Measurements from ENCODE around the gene GPD1L. TPM values are rescaled to one million over a fixed set of nuclear protein-coding genes. Genes with fewer than 3 reads are reported as not detected.

The GPD1L gene
- total RNA-seq, 6 experiments from 2014 or later, result 2.7 to 8.3 (median 4.2) TPM

- H3K27me3 Mint-ChIP-seq (ENCODE audit: insufficient read depth), result peaks cover 7% of the 10 kb centered on the region
- no peaks in the 10 kb centered on the region for H3K36me3 Mint-ChIP-seq (ENCODE audit: low read depth)
- H3K4me3 Mint-ChIP-seq, result no peak overlapping the region
- H3K27ac Mint-ChIP-seq, result no peak overlapping the region
- H3K4me1 Mint-ChIP-seq (ENCODE audit: low read depth), result no peaks in the 10 kb centered on the region
- H3K9me3 Mint-ChIP-seq, result no peaks in the 10 kb centered on the region
- no peak for DNase-seq
- TF ChIP-seq CTCF (IDR thresholded peaks at IDR 0.05), result no peak
Measured at GRCh38 chr3:32129832-32130231, 23.4 kb downstream of the GPD1L start.

GRCh38 chr3:32132121-32132520 is 25.7 kb downstream of the GPD1L start:
- Mint-ChIP-seq H3K9me3 (no peaks in the 10 kb centered on the region), H3K36me3 (ENCODE audit: low read depth) (no peaks in the 10 kb centered on the region), H3K27me3 (ENCODE audit: insufficient read depth) (peaks cover 7% of the 10 kb centered on the region), H3K4me3 (no peak overlapping the region), H3K27ac (no peak overlapping the region), H3K4me1 (ENCODE audit: low read depth) (no peaks in the 10 kb centered on the region)
- TF ChIP-seq CTCF (IDR thresholded peaks at IDR 0.05), result no peak
- no peak for DNase-seq

GRCh38 chr3:32132706-32133105 is 26.3 kb downstream of the GPD1L start:
- H3K36me3 Mint-ChIP-seq (ENCODE audit: low read depth), result no peaks in the 10 kb centered on the region
- DNase-seq, result no peak
- no peak overlapping the region for H3K27ac Mint-ChIP-seq
- no peak overlapping the region for H3K4me3 Mint-ChIP-seq
- H3K9me3 Mint-ChIP-seq, result no peaks in the 10 kb centered on the region
- H3K4me1 Mint-ChIP-seq (ENCODE audit: low read depth), result no peaks in the 10 kb centered on the region
- H3K27me3 Mint-ChIP-seq (ENCODE audit: insufficient read depth), result peaks cover 11% of the 10 kb centered on the region
- TF ChIP-seq CTCF (IDR thresholded peaks at IDR 0.05), result no peak

- peaks cover 10% of the 10 kb centered on the region; the same call in 1 of the 2 replicates for H3K27me3 Mint-ChIP-seq (ENCODE audit: insufficient read depth)
- no peak overlapping the region for H3K4me3 Mint-ChIP-seq
- H3K36me3 Mint-ChIP-seq (ENCODE audit: low read depth), result no peaks in the 10 kb centered on the region
- no peaks in the 10 kb centered on the region for H3K9me3 Mint-ChIP-seq
- no peak for DNase-seq
- H3K4me1 Mint-ChIP-seq (ENCODE audit: low read depth), result no peaks in the 10 kb centered on the region
- no peak for TF ChIP-seq CTCF (IDR thresholded peaks at IDR 0.05)
- H3K27ac Mint-ChIP-seq, result no peak overlapping the region
Measured at GRCh38 chr3:32136703-32137102, 30.3 kb downstream of the GPD1L start.

GRCh38 chr3:32137870-32138269 is 31.4 kb downstream of the GPD1L start:
- H3K36me3 Mint-ChIP-seq (ENCODE audit: low read depth), result no peaks in the 10 kb centered on the region
- peaks cover 10% of the 10 kb centered on the region; the same call in 1 of the 2 replicates for H3K27me3 Mint-ChIP-seq (ENCODE audit: insufficient read depth)
- DNase-seq, result no peak
- no peaks in the 10 kb centered on the region for H3K9me3 Mint-ChIP-seq
- no peak overlapping the region for H3K4me3 Mint-ChIP-seq
- TF ChIP-seq CTCF (IDR thresholded peaks at IDR 0.05), result no peak
- no peak overlapping the region for H3K27ac Mint-ChIP-seq
- H3K4me1 Mint-ChIP-seq (ENCODE audit: low read depth), result no peaks in the 10 kb centered on the region

- H3K36me3 Mint-ChIP-seq (ENCODE audit: low read depth), result no peaks in the 10 kb centered on the region
- no peak overlapping the region for H3K27ac Mint-ChIP-seq
- H3K4me1 Mint-ChIP-seq (ENCODE audit: low read depth), result no peaks in the 10 kb centered on the region
- H3K27me3 Mint-ChIP-seq (ENCODE audit: insufficient read depth), result peaks cover 10% of the 10 kb centered on the region; the same call in 1 of the 2 replicates
- no peak for TF ChIP-seq CTCF (IDR thresholded peaks at IDR 0.05)
- no peak for DNase-seq
- H3K4me3 Mint-ChIP-seq, result no peak overlapping the region
- H3K9me3 Mint-ChIP-seq, result no peaks in the 10 kb centered on the region
Measured at GRCh38 chr3:32138545-32139104, 32.2 kb downstream of the GPD1L start.

Data from HFFc6 (cell line).